Endothelial cell of umbilical vein (primary cell): Measurements from ENCODE around the gene RBM47.

Experiments used
- MYC ChIP-seq: IDR thresholded peaks from one replicate; pipeline ENCODE4 v1.6.1; 2011; ENCODE audit warnings: mild to moderate bottlenecking, low read depth, low read length
- TF ChIP-seq, protein P1 (sequence below), 2 donors: IDR thresholded peaks; 1 replicate in 1 of 2; 2 replicates in 1 of 2; pipeline ENCODE4 v1.5.1; 2011; ENCODE audit warnings: low read length in 2 of 2, mild to moderate bottlenecking in 2 of 2, moderate library complexity in 2 of 2, control low read depth in 1 of 2, inconsistent platforms in 1 of 2, low read depth in 1 of 2; ENCODE audit not compliant: insufficient read depth in 1 of 2; ENCODE audit errors: extremely low read depth in 1 of 2

DNA sequence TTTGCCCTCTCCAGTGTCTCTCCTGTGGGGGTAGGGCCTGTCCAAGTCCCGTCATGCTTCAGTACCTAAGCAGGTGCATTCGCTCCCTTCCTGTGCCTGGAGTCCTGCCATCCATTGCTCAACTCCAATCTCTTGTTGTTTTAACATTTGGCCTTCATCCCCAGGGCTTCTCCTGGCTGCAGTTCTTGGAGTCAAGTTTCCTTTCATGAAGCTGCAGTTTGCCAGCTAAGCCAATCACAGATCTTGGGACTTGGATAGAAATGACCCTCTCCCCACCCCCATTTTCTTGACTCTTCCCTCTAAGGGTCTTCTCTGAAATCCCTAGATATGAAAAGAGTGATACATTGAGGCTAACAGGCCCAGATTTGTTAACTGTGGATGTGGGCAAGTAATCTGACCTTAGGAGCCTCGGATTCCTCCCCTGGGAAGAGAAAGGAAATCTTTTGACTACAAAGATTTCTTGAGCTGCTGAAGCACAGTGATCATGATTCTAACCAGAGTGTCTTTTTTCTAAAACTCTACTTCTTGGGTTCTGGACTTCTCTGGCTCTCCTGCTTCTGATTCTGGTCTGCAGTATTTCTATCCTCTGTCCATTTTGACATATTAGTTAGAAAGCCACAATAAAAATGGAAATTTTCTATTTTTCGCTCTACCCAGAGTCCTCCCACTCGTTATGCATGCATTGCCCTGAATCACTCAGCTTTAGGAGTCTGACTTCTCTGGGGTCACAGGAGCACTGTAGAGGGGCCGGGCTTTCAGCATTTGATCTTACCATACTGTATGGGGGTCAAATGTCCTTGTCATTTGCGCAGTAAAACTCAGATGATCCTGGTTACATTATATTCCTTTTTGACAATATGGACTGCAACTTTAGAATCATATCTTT lies 233.5 kb downstream of the RBM47 start:
- TF ChIP-seq, protein P1, sequence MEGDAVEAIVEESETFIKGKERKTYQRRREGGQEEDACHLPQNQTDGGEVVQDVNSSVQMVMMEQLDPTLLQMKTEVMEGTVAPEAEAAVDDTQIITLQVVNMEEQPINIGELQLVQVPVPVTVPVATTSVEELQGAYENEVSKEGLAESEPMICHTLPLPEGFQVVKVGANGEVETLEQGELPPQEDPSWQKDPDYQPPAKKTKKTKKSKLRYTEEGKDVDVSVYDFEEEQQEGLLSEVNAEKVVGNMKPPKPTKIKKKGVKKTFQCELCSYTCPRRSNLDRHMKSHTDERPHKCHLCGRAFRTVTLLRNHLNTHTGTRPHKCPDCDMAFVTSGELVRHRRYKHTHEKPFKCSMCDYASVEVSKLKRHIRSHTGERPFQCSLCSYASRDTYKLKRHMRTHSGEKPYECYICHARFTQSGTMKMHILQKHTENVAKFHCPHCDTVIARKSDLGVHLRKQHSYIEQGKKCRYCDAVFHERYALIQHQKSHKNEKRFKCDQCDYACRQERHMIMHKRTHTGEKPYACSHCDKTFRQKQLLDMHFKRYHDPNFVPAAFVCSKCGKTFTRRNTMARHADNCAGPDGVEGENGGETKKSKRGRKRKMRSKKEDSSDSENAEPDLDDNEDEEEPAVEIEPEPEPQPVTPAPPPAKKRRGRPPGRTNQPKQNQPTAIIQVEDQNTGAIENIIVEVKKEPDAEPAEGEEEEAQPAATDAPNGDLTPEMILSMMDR (IDR thresholded peaks at IDR 0.05; ENCODE audit: extremely low read depth in 1 of 2, insufficient read depth in 1 of 2, low read depth in 1 of 2, low read length in 2 of 2), result no peak
- no peak for TF ChIP-seq MYC
